ENCODE measurements around the gene C1orf87. TPM values are rescaled to one million over a fixed set of nuclear protein-coding genes. Genes with fewer than 3 reads are reported as not detected.

Gene C1orf87
- total RNA-seq, 1 experiment from 2014 or later = not detected

DNA sequence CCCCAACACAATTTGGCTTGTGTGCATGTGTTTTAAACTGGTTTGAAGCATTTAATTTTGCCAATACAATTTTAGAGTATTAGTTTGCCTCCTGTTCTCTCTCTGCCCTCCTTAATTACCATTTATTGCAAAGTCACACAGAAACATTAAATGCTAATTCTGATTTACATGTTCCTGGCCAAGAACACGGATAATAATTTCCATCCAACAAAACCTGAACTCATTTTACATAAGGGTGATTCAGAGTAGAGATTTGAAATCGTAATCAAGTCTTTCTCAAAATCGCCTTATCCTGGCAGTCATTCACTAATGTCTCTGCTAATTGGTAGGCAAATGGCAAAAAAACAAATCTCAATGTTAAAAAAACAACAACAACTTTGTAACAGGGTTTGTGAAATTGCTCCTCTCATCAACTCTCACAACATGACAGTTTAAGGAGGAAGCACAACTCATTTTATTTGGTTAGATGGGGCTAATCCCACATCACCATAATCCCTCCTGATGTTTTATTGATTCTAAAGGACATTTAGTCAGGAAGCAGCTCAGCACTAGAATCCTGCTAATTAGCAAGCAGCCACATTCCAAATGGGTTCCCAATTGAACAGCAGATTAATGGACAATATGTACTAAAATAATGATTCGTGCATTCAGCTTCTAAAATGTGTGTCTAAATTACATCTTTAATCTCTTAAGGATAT lies 55.9 kb downstream of the C1orf87 start:
- RAD21 ChIA-PET (ENCODE audit: low non-redundant PET in 1 of 2, low total read pairs in 2 of 2, uncharacterized antibody in 2 of 2, unreplicated experiment in 2 of 2) = no interaction called here
- H3K9ac ChIP-seq (ENCODE audit: low read length) = no peak overlapping the region
- no peaks in the 10 kb centered on the region for H3K4me1 ChIP-seq (ENCODE audit: control insufficient read depth in 1 of 2, insufficient read depth in 2 of 2, low read length in 2 of 2)
- no peak overlapping the region for H3K4me2 ChIP-seq (ENCODE audit: low read length)
- H3K9me2 ChIP-seq (ENCODE audit: insufficient read depth) = no peaks in the 10 kb centered on the region
- peaks cover 9% of the 10 kb centered on the region; the same call in 1 of the 2 replicates for H3K27me3 ChIP-seq (ENCODE audit: insufficient read depth, low read length)
- H2AFZ ChIP-seq (ENCODE audit: low read depth, low read length, poor library complexity, severe bottlenecking) = no peak overlapping the region
- no peak for ATAC-seq
- intact Hi-C loops (cut with micrococcal nuclease) = no loop called here
- POLR2A ChIA-PET = no interaction called here
- no peak overlapping the region for H3K4me3 ChIP-seq (replicated peaks in 1 of 2; ENCODE audit: low read depth in 1 of 2, low read length in 2 of 2)
- BruUV-seq (replicated peaks) = no TSS peak
- no peaks in the 10 kb centered on the region for H3K36me3 ChIP-seq (ENCODE audit: control insufficient read depth in 1 of 2, insufficient read depth in 2 of 2, low read length in 2 of 2)
- H3K27ac ChIP-seq (ENCODE audit: low read depth, low read length) = no peak overlapping the region
- H4K20me1 ChIP-seq (ENCODE audit: insufficient read depth) = no peaks in the 10 kb centered on the region
- no peaks in the 10 kb centered on the region for H3K79me2 ChIP-seq (ENCODE audit: insufficient read depth, low read length)
- no peaks in the 10 kb centered on the region for H3K9me3 ChIP-seq (ENCODE audit: control insufficient read depth in 1 of 2, insufficient read depth in 1 of 2, low read depth in 1 of 2, low read length in 2 of 2)
- CTCF ChIA-PET = no interaction called here
- TF ChIP-seq EZH2 (IDR thresholded peaks at IDR 0.05) (no peak), ZBTB33 (IDR thresholded peaks at IDR 0.05; ENCODE audit: extremely low read depth, insufficient replicate concordance, low read length) (no peak), POLR2AphosphoS5 (IDR thresholded peaks at IDR 0.05; ENCODE audit: low read depth, low read length) (no peak), REST (IDR thresholded peaks at IDR 0.05; ENCODE audit: low read depth) (no peak)
- no peak for DNase-seq (ENCODE audit: low read depth, low spot score)
